Activated B cell treated with CpG ODN at 0.5 μM for 24 hours (primary cell): ENCODE data around the gene CEP83. TPM values are rescaled to one million over a fixed set of nuclear protein-coding genes. Genes with fewer than 3 reads are reported as not detected.
A peak's percentile ranks its signal among the peaks of the same experiment; 100 is the strongest.

Experiments
- ATAC-seq: fragments of 200-7000 bp; cut with Tn5 transposase; one replicate; pipeline ENCODE4 v1.10.0; 2021; ENCODE audit warnings: low read depth, mild to moderate bottlenecking, moderate library complexity
- CTCF ChIA-PET: fragments of 350-600 bp; sonication (Branson Sonifier 250); formaldehyde crosslinking; loops from one replicate; lab custom pipeline; 2021; ENCODE audit warnings: antibody characterized with exemption; lab: Charles Lee
- POLR2A ChIA-PET: fragments of 350-600 bp; sonication (Branson Sonifier 250); formaldehyde crosslinking; loops from one replicate; lab custom pipeline; 2021; ENCODE audit warnings: antibody characterized with exemption; lab: Charles Lee
- DNase-seq: peaks from one replicate; pipeline ENCODE4 v3.0.0; 2022
- H3K27ac Mint-ChIP-seq: one replicate; pipeline ENCODE4 v1.8.0; 2020; ENCODE audit warnings: mixed read lengths
- H3K27me3 Mint-ChIP-seq: one replicate; pipeline ENCODE4 v1.8.0; 2021; ENCODE audit warnings: mixed read lengths
- H3K36me3 Mint-ChIP-seq: one replicate; pipeline ENCODE4 v1.8.0; 2021; ENCODE audit warnings: low read depth, mixed read lengths
- H3K4me1 Mint-ChIP-seq: one replicate; pipeline ENCODE4 v1.8.0; 2021; ENCODE audit warnings: mixed read lengths
- H3K4me3 Mint-ChIP-seq: one replicate; pipeline ENCODE4 v1.8.0; 2020; ENCODE audit warnings: mild to moderate bottlenecking, mixed read lengths
- H3K9me3 Mint-ChIP-seq: one replicate; pipeline ENCODE4 v1.8.0; 2020; ENCODE audit warnings: mixed read lengths
- CTCF ChIP-seq: fragments of 200-600 bp; IDR thresholded peaks from one replicate; pipeline ENCODE4 v1.8.0; 2022; ENCODE audit warnings: antibody characterized with exemption, mild to moderate bottlenecking
- intact Hi-C: fragments of 100-400 bp; cut with micrococcal nuclease; formaldehyde crosslinking; loops from one replicate; pipeline ENCODE4 v1.15.1; 2024
- total RNA-seq: library from RNA; stranded (reverse); gene quantifications from 2 replicates; pipeline ENCODE4 v1.2.3, GENCODE V29; 2022

The CEP83 gene
- total RNA-seq, 1 donor from 2014 or later: 36.9 TPM

DNA sequence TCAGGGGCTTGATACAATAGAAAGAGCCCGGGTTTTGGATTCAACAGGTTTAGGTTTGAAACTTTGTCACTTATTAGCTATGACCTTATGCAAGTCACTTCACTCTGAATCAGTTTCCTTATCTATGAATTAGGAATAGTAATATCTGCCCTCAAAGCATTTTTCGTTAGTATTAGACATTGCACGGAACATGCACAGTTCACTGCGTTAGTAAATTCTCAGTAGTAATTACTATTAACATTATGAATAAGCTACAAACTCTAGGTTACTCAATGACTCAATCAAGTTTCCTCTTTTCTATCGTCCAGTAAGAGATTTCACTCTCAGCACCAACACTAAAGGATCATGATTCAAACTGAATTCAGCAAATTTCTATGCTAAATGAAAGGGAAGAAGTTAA, 150.3 kb downstream of the CEP83 start:
- TF ChIP-seq CTCF: no peak
- DNase-seq (no peak), ATAC-seq (peak; percentile 80)
- ChIA-PET CTCF (no interaction called here), POLR2A (interaction anchor here (0.6 to 0.8 kb wide), 2 partner anchors 132 to 160 kb away, joined by 3 to 5 read pairs; no protein-coding TSS in a partner anchor)
- Mint-ChIP-seq H3K36me3 (peaks cover 56% of the 10 kb centered on the region), H3K9me3 (no peaks in the 10 kb centered on the region), H3K27ac (peak overlapping the region; percentile 54), H3K4me3 (no peak overlapping the region), H3K4me1 (peaks cover 30% of the 10 kb centered on the region), H3K27me3 (no peaks in the 10 kb centered on the region)
- intact Hi-C loops: no loop called here

GRCh38 chr12:94308612-94309011, 151.1 kb downstream of the CEP83 start:
- ChIA-PET CTCF (interaction anchor here (1.4 kb wide), 1 partner anchor 46 kb away, joined by 3 read pairs; no protein-coding TSS in a partner anchor), POLR2A (no interaction called here)
- Mint-ChIP-seq H3K9me3 (no peaks in the 10 kb centered on the region), H3K4me3 (no peak overlapping the region), H3K27me3 (no peaks in the 10 kb centered on the region), H3K4me1 (peaks cover 30% of the 10 kb centered on the region), H3K27ac (peak overlapping the region; percentile 54), H3K36me3 (peaks cover 61% of the 10 kb centered on the region)
- intact Hi-C loops: loop anchor here (1.0 kb wide), 1 partner anchor 11 kb away; no protein-coding TSS in a partner anchor
- no peak for TF ChIP-seq CTCF
- no peak for ATAC-seq
- DNase-seq: no peak

GRCh38 chr12:94305130-94305957, 154.3 kb downstream of the CEP83 start:
- TF ChIP-seq CTCF: no peak
- H3K36me3 Mint-ChIP-seq: peaks cover 79% of the 10 kb centered on the region
- DNase-seq (no peak), ATAC-seq (peak; percentile 25)
- H3K27ac Mint-ChIP-seq: peak overlapping the region; percentile 46
- ChIA-PET POLR2A (interaction anchor here (1.0 to 1.5 kb wide), 2 partner anchors 8 to 43 kb away, joined by 4 to 6 read pairs; no protein-coding TSS in a partner anchor), CTCF (no interaction called here)
- H3K27me3 Mint-ChIP-seq: no peaks in the 10 kb centered on the region
- peaks cover 42% of the 10 kb centered on the region for H3K4me1 Mint-ChIP-seq
- intact Hi-C loops: no loop called here
- H3K9me3 Mint-ChIP-seq: no peaks in the 10 kb centered on the region
- H3K4me3 Mint-ChIP-seq: no peak overlapping the region

DNA sequence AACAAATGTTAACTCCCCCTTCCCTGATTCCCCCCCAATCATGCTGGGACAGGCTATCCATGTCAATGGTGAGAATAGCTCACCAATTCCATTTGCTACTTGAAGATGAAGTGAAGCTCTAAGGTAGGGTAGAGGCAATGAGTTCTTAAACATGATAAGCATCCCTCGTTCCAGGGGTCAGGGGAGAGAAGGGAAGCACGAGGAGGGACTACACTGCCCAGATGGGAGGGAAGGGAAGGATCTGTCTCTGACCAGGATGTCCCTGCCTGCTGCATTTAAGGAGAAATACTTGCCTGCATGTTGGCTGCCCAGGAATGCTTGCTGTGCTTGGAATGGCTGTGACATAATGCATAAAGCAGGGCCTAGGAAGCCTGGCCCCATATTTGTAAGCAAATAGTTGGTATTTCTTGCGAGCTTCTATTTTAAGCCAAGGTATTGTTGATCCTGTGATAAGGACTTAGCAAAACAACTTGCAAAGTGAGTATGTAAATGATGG, 155.1 kb downstream of the CEP83 start:
- TF ChIP-seq CTCF: no peak
- H3K36me3 Mint-ChIP-seq: peaks cover 84% of the 10 kb centered on the region
- ATAC-seq (no peak), DNase-seq (no peak)
- ChIA-PET POLR2A (interaction anchor here (1.5 kb wide), 1 partner anchor 42 kb away, joined by 6 read pairs; no protein-coding TSS in a partner anchor), CTCF (no interaction called here)
- H3K9me3 Mint-ChIP-seq: no peaks in the 10 kb centered on the region
- H3K4me1 Mint-ChIP-seq: peaks cover 42% of the 10 kb centered on the region
- no peak overlapping the region for H3K4me3 Mint-ChIP-seq
- no peak overlapping the region for H3K27ac Mint-ChIP-seq
- no peaks in the 10 kb centered on the region for H3K27me3 Mint-ChIP-seq
- intact Hi-C loops: no loop called here

- peaks cover 83% of the 10 kb centered on the region for H3K36me3 Mint-ChIP-seq
- H3K4me3 Mint-ChIP-seq: no peak overlapping the region
- intact Hi-C loops: no loop called here
- ChIA-PET CTCF (no interaction called here), POLR2A (interaction anchor here (0.6 to 0.7 kb wide), 2 partner anchors 46 to 95 kb away, joined by 4 read pairs; no protein-coding TSS in a partner anchor)
- no peak for TF ChIP-seq CTCF
- H3K27ac Mint-ChIP-seq: no peak overlapping the region
- no peaks in the 10 kb centered on the region for H3K27me3 Mint-ChIP-seq
- ATAC-seq (no peak), DNase-seq (no peak)
- no peaks in the 10 kb centered on the region for H3K9me3 Mint-ChIP-seq
- H3K4me1 Mint-ChIP-seq: peaks cover 36% of the 10 kb centered on the region
Measured at GRCh38 chr12:94304012-94304411, 155.7 kb downstream of the CEP83 start.
